Right lobe of liver (tissue), 6 donors: ENCODE results near the gene LDLRAD4. TPM values are rescaled to one million over a fixed set of nuclear protein-coding genes. Genes with fewer than 3 reads are reported as not detected.

ENCODE experiments used
- ATAC-seq, 4 donors: fragments of 200-7000 bp; cut with Tn5 transposase; one replicate each; pipeline ENCODE4 v1.9.1; 2020; ENCODE audit warnings: mild to moderate bottlenecking in 4 of 4, moderate library complexity in 4 of 4
- DNase-seq, 3 donors: peaks; one replicate each; pipeline ENCODE4 v3.0.0-alpha.2; 2020
- H3K27ac ChIP-seq, 3 donors: fragments of 200-600 bp; one replicate each; pipeline ENCODE4 v1.8.0; 2022
- H3K27me3 ChIP-seq, 2 donors: fragments of 200-600 bp; one replicate each; pipeline ENCODE4 v1.8.0; 2022
- H3K36me3 ChIP-seq, 4 donors: fragments of 200-600 bp; sonication (generic) in 1 of 4; one replicate each; pipeline versions ENCODE4 v1.5.1 to v1.8.0; 2017 to 2022; ENCODE audit warnings: control low read depth in 1 of 4
- H3K4me1 ChIP-seq, 4 donors: fragments of 200-600 bp; sonication (generic) in 1 of 4; one replicate each; pipeline versions ENCODE4 v1.5.1 to v1.8.0; 2017 to 2022; ENCODE audit warnings: control low read depth in 1 of 4
- H3K4me3 ChIP-seq, 3 donors: fragments of 200-600 bp; one replicate each; pipeline ENCODE4 v1.8.0; 2022
- H3K9me3 ChIP-seq, 4 donors: fragments of 200-600 bp; sonication (generic) in 1 of 4; one replicate each; pipeline versions ENCODE4 v1.5.1 to v1.8.0; 2017 to 2022; ENCODE audit warnings: control low read depth in 1 of 4
- POLR2A ChIP-seq: fragments of 450-650 bp; IDR thresholded peaks from one replicate; pipeline ENCODE4 v1.6.1; 2017; ENCODE audit warnings: antibody characterized with exemption, mild to moderate bottlenecking
- WGBS: methylation state at CpG from one replicate; pipeline ENCODE4 v1.1.6; 2018; ENCODE audit warnings: low coverage, low lambda C conversion rate; ENCODE audit not compliant: insufficient coverage; ENCODE audit errors: missing lambda C conversion rate; 5-methylcytosine and 5-hydroxymethylcytosine counted together
- intact Hi-C, 2 donors: fragments of 100-400 bp; cut with DNase I; formaldehyde crosslinking; loops; one replicate each; pipeline versions ENCODE4 v1.11.2 to v1.14.1; 2022
- total RNA-seq, 6 experiments: library from RNA; depleted of rRNA in 2 of 6; stranded (reverse); fragments of >200 nt in 2 of 6; fragmentation: NEBNext Ultra II Directional in 3 of 6; extraction: Animal tissue kit (Norgen Biotek cat#: 25700) in 3 of 6; gene quantifications; one replicate each; pipeline versions ENCODE4 v1.1.0 to v1.2.4, GENCODE V29; 2016 to 2023
- TF ChIP-seq, protein P1 (sequence below), 4 donors: fragments of 200-600 bp in 3 of 4; fragments of 450-650 bp in 1 of 4; IDR thresholded peaks; one replicate each; pipeline versions ENCODE4 v1.5.1 to v1.8.0; 2016 to 2022; ENCODE audit warnings: antibody characterized with exemption in 4 of 4, mild to moderate bottlenecking in 2 of 4
- donor health status: DM: no; HTN: yes; CAD: no.
- donor health status: DM: no; HTN: no; CAD: no.
- donor health status: DM: no; HTN: no; CAD: no.
- donor health status: DM: no; HTN: yes; CAD: no.
- donor health status: DM: no; HTN: yes; CAD: no.

The LDLRAD4 gene
- total RNA-seq, 6 experiments from 2014 or later = 10.6 to 66.4 (median 18.7) TPM

DNA sequence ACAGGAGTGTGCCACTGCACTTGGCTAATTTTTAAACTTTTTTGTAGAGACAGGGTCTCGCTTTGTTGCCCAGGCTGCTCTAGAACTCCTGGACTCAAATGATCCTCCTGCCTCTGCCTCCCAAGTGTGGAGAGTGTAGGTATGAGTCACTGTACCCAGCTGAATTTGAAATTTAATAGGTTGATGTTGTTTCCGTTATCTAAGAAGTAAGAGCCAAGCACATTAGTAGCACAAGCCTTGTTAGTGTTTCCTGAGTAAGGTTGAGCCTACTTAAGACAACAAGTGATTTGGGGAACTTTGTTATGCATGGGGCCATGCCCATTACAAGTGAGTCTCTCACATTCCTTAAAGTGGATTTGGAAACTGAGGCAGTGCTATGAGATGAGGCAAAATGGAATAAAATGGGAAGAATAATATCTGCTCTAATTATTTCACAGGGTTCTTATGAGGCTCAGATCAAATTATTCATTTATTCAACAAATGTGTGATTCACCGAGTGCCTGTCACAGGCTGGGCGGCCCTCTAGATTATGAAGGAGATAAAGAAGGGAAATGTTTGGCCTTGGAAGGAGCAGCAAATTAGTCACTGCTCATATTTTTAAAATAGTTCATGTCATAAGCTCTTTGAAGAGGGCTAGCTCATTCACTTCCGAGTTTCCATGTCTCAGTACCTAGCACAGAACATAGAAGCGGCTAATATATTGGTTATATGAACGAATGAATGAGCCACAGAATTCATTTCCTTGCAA, 217.2 kb downstream of the LDLRAD4 start:
- WGBS = 83% methylated on average over 7 of the region's 7 CpGs
- H3K27ac ChIP-seq = peak overlapping the region in 2 of 3 donors; percentile 56 to 86
- no peak overlapping the region for H3K4me3 ChIP-seq
- ATAC-seq = no peak
- TF ChIP-seq, protein P1, sequence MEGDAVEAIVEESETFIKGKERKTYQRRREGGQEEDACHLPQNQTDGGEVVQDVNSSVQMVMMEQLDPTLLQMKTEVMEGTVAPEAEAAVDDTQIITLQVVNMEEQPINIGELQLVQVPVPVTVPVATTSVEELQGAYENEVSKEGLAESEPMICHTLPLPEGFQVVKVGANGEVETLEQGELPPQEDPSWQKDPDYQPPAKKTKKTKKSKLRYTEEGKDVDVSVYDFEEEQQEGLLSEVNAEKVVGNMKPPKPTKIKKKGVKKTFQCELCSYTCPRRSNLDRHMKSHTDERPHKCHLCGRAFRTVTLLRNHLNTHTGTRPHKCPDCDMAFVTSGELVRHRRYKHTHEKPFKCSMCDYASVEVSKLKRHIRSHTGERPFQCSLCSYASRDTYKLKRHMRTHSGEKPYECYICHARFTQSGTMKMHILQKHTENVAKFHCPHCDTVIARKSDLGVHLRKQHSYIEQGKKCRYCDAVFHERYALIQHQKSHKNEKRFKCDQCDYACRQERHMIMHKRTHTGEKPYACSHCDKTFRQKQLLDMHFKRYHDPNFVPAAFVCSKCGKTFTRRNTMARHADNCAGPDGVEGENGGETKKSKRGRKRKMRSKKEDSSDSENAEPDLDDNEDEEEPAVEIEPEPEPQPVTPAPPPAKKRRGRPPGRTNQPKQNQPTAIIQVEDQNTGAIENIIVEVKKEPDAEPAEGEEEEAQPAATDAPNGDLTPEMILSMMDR (IDR thresholded peaks at IDR 0.05) = no peak
- TF ChIP-seq POLR2A = no peak
- H3K4me1 ChIP-seq = peaks cover 0 to 50% (median 20%) of the 10 kb centered on the region in 4 donors
- intact Hi-C loops = no loop called here
- no peaks in the 10 kb centered on the region for H3K9me3 ChIP-seq
- no peaks in the 10 kb centered on the region for H3K36me3 ChIP-seq
- no peaks in the 10 kb centered on the region for H3K27me3 ChIP-seq
- no peak for DNase-seq

DNA sequence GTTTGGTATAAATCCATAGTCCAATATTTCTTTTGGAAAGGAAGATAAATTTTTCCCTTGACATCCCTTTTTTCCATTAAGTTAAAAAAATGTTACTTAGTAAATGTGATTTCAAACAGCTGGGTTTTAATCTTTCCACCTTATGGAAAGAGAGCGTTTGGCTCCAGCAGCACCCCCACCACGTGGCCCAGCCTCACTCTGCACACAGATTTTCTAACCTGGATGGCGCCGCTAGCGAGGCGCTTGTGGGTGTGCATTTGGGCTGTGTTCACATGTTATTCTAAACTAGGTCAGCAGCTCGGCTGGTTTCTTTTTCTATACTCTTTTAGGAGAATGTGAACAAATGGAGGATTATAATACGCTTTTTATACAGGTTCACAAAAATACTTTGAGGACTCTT, 218.0 kb downstream of the LDLRAD4 start:
- 43% methylated on average over 7 of the region's 8 CpGs for WGBS
- H3K27me3 ChIP-seq = no peaks in the 10 kb centered on the region
- TF ChIP-seq, protein P1 (IDR thresholded peaks at IDR 0.05) = no peak
- TF ChIP-seq POLR2A = no peak
- H3K9me3 ChIP-seq = no peaks in the 10 kb centered on the region
- no peak for DNase-seq
- H3K27ac ChIP-seq = peak overlapping the region in 1 of 3 donors; percentile 86
- intact Hi-C loops = no loop called here
- no peaks in the 10 kb centered on the region for H3K36me3 ChIP-seq
- ATAC-seq = no peak
- H3K4me3 ChIP-seq = no peak overlapping the region
- H3K4me1 ChIP-seq = peaks cover 0 to 50% (median 20%) of the 10 kb centered on the region in 4 donors

DNA sequence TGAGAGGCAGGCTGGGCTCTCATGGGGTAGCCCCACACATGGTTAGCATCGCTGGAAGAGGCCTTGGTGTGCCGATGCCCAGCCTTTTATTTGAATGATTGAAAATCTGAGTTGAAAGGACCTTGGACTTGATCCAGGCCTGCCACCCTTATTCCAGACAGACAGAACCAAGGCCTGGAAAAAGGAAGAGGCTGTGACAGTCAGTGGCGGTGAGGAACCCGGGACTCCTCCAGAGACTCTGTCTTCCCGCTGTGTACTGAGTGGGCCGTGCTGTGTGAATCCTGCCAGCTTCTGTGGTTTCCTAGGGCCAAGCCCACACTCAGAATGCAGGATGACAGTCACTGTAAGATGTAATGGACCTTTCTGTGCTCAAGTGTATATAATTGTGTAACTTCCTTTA, 218.5 kb downstream of the LDLRAD4 start:
- no peak for DNase-seq
- Histone ChIP-seq H3K36me3 (no peaks in the 10 kb centered on the region), H3K27ac (peak overlapping the region in 1 of 3 donors; percentile 86), H3K27me3 (no peaks in the 10 kb centered on the region), H3K4me1 (peaks cover 0 to 50% (median 20%) of the 10 kb centered on the region in 4 donors), H3K9me3 (no peaks in the 10 kb centered on the region), H3K4me3 (no peak overlapping the region)
- 61% methylated on average over 6 of the region's 6 CpGs for WGBS
- TF ChIP-seq POLR2A = no peak
- TF ChIP-seq, protein P1 (IDR thresholded peaks at IDR 0.05) = no peak
- no peak for ATAC-seq
- intact Hi-C loops = no loop called here

DNA sequence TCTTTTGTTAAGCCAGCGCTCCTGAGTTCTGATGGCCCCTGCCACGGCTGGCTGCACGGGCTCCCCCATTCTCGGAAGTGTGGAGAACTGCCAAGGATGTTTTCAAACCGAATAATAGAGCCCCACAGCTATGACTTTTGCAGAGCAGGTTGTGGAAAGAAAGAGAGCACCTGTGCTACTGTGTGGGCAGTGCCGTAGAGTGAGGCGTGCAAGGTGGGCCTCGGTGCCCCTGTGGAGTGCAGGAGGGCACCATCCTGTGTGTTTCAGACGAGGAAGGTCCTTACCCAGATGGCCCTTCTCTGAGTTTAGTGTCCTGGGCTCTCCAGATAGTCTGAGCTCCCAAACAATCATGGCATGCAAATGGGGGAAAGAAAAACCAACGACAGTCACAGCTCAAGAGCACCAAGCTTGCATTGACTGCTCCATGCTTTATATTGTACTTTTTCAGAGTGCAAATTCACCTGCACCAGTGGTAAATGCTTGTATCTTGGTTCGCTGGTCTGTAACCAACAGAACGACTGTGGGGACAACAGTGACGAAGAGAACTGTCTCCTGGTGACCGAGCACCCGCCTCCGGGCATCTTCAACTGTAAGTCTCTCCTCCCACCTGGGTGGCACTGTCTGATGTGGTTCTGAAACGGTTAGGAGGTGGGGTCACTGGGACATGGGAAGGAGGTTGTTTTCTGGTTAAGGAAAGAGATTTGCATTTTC, 219.4 kb downstream of the LDLRAD4 start:
- peak overlapping the region in 2 of 3 donors; percentile 21 to 86 for H3K27ac ChIP-seq
- no peaks in the 10 kb centered on the region for H3K27me3 ChIP-seq
- DNase-seq (no peak), ATAC-seq (peak in 3 of 4 donors; percentile 5 to 39 (median 23))
- H3K36me3 ChIP-seq = no peaks in the 10 kb centered on the region
- TF ChIP-seq, protein P1 (IDR thresholded peaks at IDR 0.05) = no peak
- no peak for TF ChIP-seq POLR2A
- H3K4me1 ChIP-seq = peaks cover 0 to 50% (median 20%) of the 10 kb centered on the region in 4 donors
- intact Hi-C loops = no loop called here
- 76% methylated on average over 14 of the region's 17 CpGs for WGBS
- H3K9me3 ChIP-seq = no peaks in the 10 kb centered on the region
- H3K4me3 ChIP-seq = no peak overlapping the region
